Muscle of leg (tissue), 11 donors: ENCODE results near the gene S100A14. TPM values are rescaled to one million over a fixed set of nuclear protein-coding genes. Genes with fewer than 3 reads are reported as not detected.

Source experiments
- DNase-seq: peaks from one replicate; pipeline ENCODE4 v3.0.0; 2013
- H3K27ac ChIP-seq: one replicate; pipeline ENCODE4 v1.5.1; 2013; ENCODE audit warnings: mild to moderate bottlenecking, low read length, control low read depth
- H3K27me3 ChIP-seq: one replicate; pipeline ENCODE4 v1.6.1; 2013; ENCODE audit warnings: low read length; ENCODE audit not compliant: control insufficient read depth, insufficient read depth
- H3K36me3 ChIP-seq: one replicate; pipeline ENCODE4 v1.6.1; 2013; ENCODE audit warnings: low read length; ENCODE audit not compliant: control insufficient read depth, insufficient read depth
- H3K4me1 ChIP-seq: one replicate; pipeline ENCODE4 v1.6.1; 2013; ENCODE audit warnings: low read length; ENCODE audit not compliant: control insufficient read depth, insufficient read depth
- H3K4me3 ChIP-seq: one replicate; pipeline ENCODE4 v1.5.1; 2013; ENCODE audit warnings: low read length, control low read depth
- H3K9me3 ChIP-seq: replicated peaks from 2 replicates; pipeline ENCODE4 v1.6.1; 2013; ENCODE audit warnings: low read depth, low read length; ENCODE audit not compliant: control insufficient read depth
- WGBS: methylation state at CpG from one replicate; pipeline ENCODE4 v1.1.5; 2013; ENCODE audit warnings: missing lambda C conversion rate; ENCODE audit not compliant: insufficient coverage; 5-methylcytosine and 5-hydroxymethylcytosine counted together
- polyA plus RNA-seq, 8 donors: library from polyadenylated mRNA; unstranded; fragments of 120-200 nt; gene quantifications; one replicate each; pipeline versions ENCODE4 v1.2.1 to v1.2.3, GENCODE V29; 2013; ENCODE audit warnings: inconsistent platforms in 1 of 8, low replicate concordance in 1 of 8; ENCODE audit not compliant: insufficient read length in 8 of 8, insufficient read depth in 1 of 8
- total RNA-seq: library from RNA; stranded (reverse); fragments of 120-200 nt; gene quantifications from one replicate; pipeline ENCODE4 v1.2.4, GENCODE V29; 2013

Gene S100A14
- total and polyA plus RNA-seq, 9 donors, result 0.15 to 27.5 (median 0.45) TPM

DNA sequence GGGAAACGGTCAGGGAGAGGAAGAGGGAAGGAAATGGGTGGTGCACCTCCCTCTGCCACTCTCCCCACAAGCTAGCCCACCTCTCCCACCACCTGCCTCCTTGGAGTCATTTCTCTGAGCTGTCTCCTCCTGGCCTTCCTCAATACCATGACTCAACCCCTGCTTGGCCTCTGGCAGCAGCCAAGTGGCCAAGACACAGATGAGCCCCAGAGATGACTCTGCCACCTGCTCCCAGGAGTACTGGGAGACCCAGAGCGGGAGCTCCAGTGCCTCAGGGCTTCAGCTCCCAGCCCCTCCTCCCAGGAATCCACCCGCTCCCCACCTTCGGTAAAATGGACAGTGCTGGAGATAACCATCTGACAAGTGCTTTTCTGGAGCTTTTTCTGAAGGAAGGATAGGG is 5.8 kb downstream of the S100A14 start:
- DNase-seq, result no peak
- no peak overlapping the region for H3K4me3 ChIP-seq
- H3K27ac ChIP-seq, result peak overlapping the region; percentile 24
- 50% methylated on average over 1 of the region's 4 CpGs for WGBS
- H3K4me1 ChIP-seq, result peaks cover 51% of the 10 kb centered on the region
- peaks cover 15% of the 10 kb centered on the region for H3K36me3 ChIP-seq
- no peaks in the 10 kb centered on the region for H3K27me3 ChIP-seq
- H3K9me3 ChIP-seq, result no peaks in the 10 kb centered on the region

DNA sequence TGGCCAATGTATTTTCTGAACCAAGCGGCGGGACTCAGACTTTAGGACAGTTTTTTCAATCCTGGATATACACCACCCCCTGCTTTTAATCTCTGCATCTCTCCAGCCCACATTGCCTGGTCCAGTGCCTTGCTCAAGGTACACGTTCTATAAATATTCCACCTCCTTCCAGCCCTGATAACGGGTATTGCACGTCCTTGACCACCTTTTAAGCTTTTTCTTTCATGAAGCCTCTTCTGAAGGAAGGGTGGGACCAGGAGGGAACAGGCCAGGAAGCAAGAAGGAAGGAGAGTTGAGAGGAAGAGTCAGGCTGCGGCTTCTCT is 6.6 kb downstream of the S100A14 start:
- Histone ChIP-seq H3K27me3 (no peaks in the 10 kb centered on the region), H3K36me3 (peaks cover 15% of the 10 kb centered on the region), H3K4me1 (peaks cover 51% of the 10 kb centered on the region), H3K27ac (peak overlapping the region; percentile 88), H3K4me3 (no peak overlapping the region), H3K9me3 (no peaks in the 10 kb centered on the region)
- no peak for DNase-seq
- WGBS, result 64% methylated on average over 2 of the region's 6 CpGs

DNA sequence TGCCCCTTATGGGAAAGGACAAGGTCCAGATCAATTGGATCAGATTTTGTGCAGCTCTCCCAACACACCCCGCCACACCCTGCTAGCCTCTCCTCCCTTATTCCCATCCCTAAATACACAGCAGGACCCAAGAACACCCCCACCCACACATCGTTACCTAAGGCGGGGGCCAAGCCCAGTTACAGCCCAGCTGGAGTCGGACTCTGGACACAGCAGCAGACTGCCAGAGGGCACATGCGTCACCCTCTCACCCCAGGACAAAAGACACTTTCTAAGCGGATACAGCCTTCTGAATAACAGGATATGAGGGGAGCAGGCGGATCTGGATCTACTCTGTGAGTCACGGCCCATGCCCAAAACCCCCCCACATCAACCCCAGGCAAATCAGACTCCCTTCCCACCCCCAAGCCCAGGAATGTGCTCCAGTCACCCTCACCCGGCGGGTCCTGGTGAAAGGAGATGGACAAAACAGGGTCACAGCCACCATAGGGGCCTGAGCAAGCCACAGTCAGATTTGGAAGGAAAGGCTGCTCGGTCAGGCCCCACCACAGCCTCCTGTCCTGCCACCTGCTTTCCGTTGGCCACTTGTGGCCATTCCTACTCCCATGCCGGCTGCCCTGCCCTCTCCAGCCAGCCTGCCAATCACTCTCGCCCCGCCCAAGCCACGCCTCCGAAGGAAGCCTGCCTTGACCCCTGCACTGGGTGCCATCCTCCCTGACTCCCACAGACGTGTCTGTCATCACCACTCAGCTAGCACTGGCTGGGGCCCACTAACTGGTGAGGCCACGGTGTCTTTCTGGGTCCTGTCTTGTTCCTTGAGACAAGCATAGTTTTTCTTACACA is 7.2 kb downstream of the S100A14 start:
- peaks cover 51% of the 10 kb centered on the region for H3K4me1 ChIP-seq
- peak; percentile 54 for DNase-seq

DNA sequence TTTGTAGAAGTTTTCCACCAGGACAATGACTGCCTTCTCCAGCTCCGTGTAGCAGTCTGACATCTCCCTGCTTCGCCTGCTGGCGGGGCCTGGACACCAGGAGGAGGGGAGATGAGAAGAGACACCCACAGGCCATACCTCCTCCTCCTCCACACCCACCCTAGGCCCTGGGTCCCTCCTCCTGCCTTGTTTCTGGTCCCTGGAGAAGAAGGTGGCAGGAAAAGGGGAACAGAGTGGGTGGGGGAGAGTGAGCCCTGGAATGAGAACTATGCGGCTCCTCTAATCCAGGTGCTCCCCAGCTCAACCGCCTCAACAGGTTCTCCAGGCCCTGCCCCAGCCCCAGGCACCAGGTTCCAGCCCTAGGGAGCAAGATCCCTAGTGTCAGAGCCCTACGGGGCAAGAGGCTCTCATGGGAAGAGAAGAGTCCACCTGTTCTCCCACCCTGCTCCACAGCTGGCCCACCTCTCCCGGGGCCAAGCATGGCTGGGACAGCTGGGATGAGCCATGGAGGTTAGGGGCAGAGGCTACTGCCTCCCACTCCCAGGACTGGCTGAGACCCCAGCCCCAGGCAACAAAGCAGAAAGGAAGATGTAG is 7.9 kb downstream of the S100A14 start:
- Histone ChIP-seq H3K4me3 (peak overlapping the region; percentile 25), H3K9me3 (no peaks in the 10 kb centered on the region), H3K4me1 (peaks cover 48% of the 10 kb centered on the region), H3K27ac (peak overlapping the region; percentile 88), H3K36me3 (peaks cover 15% of the 10 kb centered on the region), H3K27me3 (no peaks in the 10 kb centered on the region)
- no CpG with 5 or more reads among the region's 7 CpGs for WGBS
- DNase-seq, result no peak

More for the DNA sequence above, 7.2 kb downstream of the S100A14 start:
- H3K36me3 ChIP-seq, result peaks cover 15% of the 10 kb centered on the region
- H3K27me3 ChIP-seq, result no peaks in the 10 kb centered on the region
- H3K4me3 ChIP-seq, result peak overlapping the region; percentile 25
- 56% methylated on average over 14 of the region's 19 CpGs for WGBS
- H3K27ac ChIP-seq, result peak overlapping the region; percentile 88
- no peaks in the 10 kb centered on the region for H3K9me3 ChIP-seq

DNA sequence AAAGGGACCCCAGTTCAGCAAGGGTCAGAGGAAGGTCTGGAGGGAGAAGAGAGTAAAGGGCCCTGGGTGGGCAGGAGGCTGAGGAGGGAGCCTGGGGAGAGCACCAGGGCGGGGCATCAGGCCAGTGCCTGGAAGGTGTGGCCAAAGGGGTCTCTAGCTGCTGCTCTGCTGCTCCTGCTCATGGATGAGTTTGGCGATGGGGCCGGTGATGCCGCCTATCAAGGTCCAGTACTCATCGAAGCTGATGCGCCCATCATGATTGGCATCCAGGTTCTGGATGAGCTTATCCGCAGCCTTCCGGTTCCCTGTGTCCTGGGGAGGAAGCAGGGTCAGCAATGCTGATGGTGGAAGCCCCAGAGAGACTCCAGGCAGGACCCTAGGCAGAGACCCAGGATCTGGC is 8.7 kb downstream of the S100A14 start:
- WGBS, result 99% methylated on average over 8 of the region's 8 CpGs
- Histone ChIP-seq H3K27ac (no peak overlapping the region), H3K36me3 (peaks cover 15% of the 10 kb centered on the region), H3K27me3 (no peaks in the 10 kb centered on the region), H3K4me3 (no peak overlapping the region), H3K4me1 (peaks cover 40% of the 10 kb centered on the region), H3K9me3 (no peaks in the 10 kb centered on the region)
- no peak for DNase-seq

DNA sequence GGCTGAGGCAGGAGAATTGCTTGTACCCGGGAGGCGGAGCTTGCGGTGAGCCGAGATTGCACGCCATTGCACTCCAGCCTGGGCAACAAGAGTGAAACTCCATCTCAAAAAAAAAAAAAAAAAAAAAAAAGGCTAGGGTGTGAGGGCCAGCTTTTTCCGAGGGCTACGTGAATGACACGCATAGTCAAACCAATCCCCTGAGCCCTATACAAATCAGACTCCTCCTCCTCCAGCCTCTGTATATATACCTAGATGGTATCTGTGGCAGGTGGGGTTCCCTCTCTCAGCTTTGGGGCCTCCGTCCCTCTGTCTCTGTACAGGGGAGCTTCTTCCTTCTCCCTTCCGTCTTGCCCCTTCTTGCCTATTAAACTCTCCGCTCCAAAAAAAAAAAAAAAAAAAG is 9.9 kb downstream of the S100A14 start:
- peaks cover 15% of the 10 kb centered on the region for H3K36me3 ChIP-seq
- no peaks in the 10 kb centered on the region for H3K9me3 ChIP-seq
- WGBS, result no CpG with 5 or more reads among the region's 11 CpGs
- H3K27ac ChIP-seq, result no peak overlapping the region
- DNase-seq, result no peak
- H3K4me1 ChIP-seq, result peaks cover 33% of the 10 kb centered on the region
- H3K4me3 ChIP-seq, result no peak overlapping the region
- no peaks in the 10 kb centered on the region for H3K27me3 ChIP-seq

DNA sequence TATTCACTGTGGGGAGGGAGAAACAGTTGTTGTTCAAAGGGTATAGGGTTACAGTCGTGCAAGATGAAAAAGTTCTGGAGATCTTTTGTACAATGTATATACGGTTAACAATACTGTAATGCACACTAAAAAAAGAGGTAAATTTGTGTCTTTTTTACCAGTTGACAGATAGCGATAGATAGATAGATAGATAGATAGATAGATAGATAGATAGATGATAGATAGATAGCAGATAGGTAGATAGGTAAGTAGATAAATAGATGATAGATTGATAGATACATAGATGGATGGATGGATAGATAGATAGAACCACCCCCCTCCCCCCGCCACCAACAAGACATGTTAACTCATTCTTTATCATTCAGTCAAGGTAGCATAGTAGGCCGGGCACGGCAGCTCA is 13.4 kb downstream of the S100A14 start:
- H3K4me1 ChIP-seq, result peaks cover 11% of the 10 kb centered on the region
- H3K27me3 ChIP-seq, result no peaks in the 10 kb centered on the region
- DNase-seq, result no peak
- H3K9me3 ChIP-seq, result no peaks in the 10 kb centered on the region
- H3K4me3 ChIP-seq, result no peak overlapping the region
- H3K27ac ChIP-seq, result no peak overlapping the region
- WGBS, result no CpG with 5 or more reads among the region's 6 CpGs
- peaks cover 13% of the 10 kb centered on the region for H3K36me3 ChIP-seq

DNA sequence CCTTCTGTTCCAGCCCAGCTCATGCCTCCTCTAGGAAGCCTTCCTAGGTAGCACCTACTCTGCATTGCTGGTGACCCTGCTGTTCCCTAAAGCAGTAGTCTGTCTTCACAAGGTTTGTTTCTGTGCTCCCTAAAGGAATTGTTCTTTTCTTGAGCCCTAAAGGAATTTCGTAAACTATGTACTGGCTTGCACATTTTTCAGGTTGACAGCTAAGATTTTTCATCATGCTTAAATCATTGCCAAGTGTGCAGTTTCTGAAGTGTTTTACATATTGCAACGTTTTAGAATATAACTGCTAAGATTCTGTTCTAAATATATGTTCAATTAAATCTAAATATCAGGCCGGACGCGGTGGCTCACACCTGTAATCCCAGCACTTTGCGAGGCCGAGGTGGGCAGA is 16.3 kb downstream of the S100A14 start:
- DNase-seq, result no peak
- H3K9me3 ChIP-seq, result no peaks in the 10 kb centered on the region
- H3K27ac ChIP-seq, result no peak overlapping the region
- H3K4me3 ChIP-seq, result no peak overlapping the region
- H3K27me3 ChIP-seq, result no peaks in the 10 kb centered on the region
- 100% methylated on average over 2 of the region's 7 CpGs for WGBS
- no peaks in the 10 kb centered on the region for H3K36me3 ChIP-seq
- H3K4me1 ChIP-seq, result peaks cover 8% of the 10 kb centered on the region

DNA sequence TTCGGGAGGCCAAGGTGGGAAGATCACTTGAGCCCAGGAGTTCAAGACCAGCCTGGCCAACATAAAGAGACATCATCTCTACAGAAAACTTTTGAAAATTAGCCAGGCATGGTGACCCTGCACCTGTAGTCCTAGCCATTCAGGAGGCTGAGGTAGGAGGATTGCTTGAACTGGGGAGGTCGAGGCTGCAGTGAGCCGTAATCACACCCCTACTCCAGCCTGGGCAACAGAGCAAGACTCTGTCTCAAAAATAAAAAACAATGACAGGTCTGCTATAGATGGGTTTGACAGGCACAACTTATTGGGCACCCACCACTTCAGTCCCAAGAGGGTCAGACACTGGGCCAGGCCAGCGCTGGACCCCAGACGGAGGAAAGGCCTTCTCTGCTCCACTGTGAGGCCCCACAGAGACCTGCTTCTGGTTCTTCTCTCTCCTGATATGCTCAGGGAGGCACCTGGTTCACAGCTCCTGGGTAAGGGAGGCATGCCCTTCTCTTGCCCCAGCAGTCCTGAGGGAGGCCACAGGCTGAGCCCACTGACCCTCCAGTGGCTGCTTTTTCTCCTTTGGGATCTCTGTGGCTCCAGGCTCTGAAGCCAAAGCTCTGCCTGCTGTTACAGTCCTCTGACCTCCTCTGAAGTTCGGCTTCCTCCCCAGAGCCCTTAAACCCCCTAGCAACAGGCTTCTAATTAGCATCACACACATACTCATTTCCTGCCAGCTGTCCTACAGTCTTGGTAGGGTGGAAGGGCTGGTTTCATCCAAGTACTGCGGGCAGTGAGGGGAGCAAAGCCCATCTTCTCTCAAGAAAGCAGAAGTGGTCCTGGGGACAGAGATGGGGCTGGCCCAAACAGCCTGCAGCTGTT is 17.6 kb downstream of the S100A14 start:
- peak overlapping the region; percentile 65 for H3K27ac ChIP-seq
- WGBS, result 49% methylated on average over 4 of the region's 7 CpGs
- peak; percentile 81 for DNase-seq

DNA sequence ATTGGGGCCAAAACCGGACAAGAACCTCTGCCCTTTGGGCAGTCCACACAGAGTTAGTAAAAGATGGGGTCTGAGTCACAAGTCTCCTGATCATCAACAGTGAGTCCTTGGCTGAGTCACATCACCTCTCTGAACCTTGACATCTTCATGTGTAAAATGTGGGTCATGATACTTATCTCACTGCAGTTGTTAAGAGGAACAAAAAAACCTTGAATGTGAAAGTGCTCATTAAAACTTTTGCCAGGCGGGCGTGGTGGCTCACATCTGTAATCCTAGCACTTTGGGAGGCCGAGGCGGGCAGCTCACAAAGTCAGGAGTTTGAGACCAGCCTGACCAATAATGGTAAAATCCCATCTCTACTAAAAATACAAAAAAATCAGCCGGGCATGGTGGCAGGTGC is 18.9 kb downstream of the S100A14 start:
- Histone ChIP-seq H3K4me3 (no peak overlapping the region), H3K36me3 (no peaks in the 10 kb centered on the region), H3K27me3 (no peaks in the 10 kb centered on the region), H3K27ac (no peak overlapping the region), H3K4me1 (peaks cover 8% of the 10 kb centered on the region), H3K9me3 (no peaks in the 10 kb centered on the region)
- no peak for DNase-seq
- WGBS, result 83% methylated on average over 4 of the region's 6 CpGs

More for the DNA sequence above, 17.6 kb downstream of the S100A14 start:
- peaks cover 8% of the 10 kb centered on the region for H3K4me1 ChIP-seq
- no peaks in the 10 kb centered on the region for H3K9me3 ChIP-seq
- no peaks in the 10 kb centered on the region for H3K27me3 ChIP-seq
- H3K36me3 ChIP-seq, result no peaks in the 10 kb centered on the region
- H3K4me3 ChIP-seq, result no peak overlapping the region
